ENCODE data around the gene PSKH1. TPM values are rescaled to one million over a fixed set of nuclear protein-coding genes. Genes with fewer than 3 reads are reported as not detected.

Gene PSKH1
- polyA plus RNA-seq, 1 donor from 2014 or later, result 3.8 TPM

GRCh38 chr16:67923414-67924116 lies 30.5 kb downstream of the PSKH1 start:
- H3K9me3 ChIP-seq (ENCODE audit: low read length), result no peaks in the 10 kb centered on the region
- no peaks in the 10 kb centered on the region for H3F3A ChIP-seq (ENCODE audit: insufficient read depth, low read length, poor library complexity, severe bottlenecking)
- H3K36me3 ChIP-seq (ENCODE audit: insufficient read depth, low read length), result no peaks in the 10 kb centered on the region
- H3K4me2 ChIP-seq (ENCODE audit: low read length), result no peak overlapping the region
- H2AFZ ChIP-seq (ENCODE audit: low read depth, low read length), result no peak overlapping the region
- H3K79me2 ChIP-seq (replicated peaks; ENCODE audit: insufficient read depth, low read length), result no peaks in the 10 kb centered on the region
- no peaks in the 10 kb centered on the region for H3K9me2 ChIP-seq (ENCODE audit: insufficient read depth, low read length)
- no peak for TF ChIP-seq EZH2 (IDR thresholded peaks at IDR 0.05; ENCODE audit: borderline replicate concordance, insufficient read depth, low read length, poor library complexity, severe bottlenecking)
- TF ChIP-seq POLR2AphosphoS5 (IDR thresholded peaks at IDR 0.05), result no peak
- TF ChIP-seq CTCF (IDR thresholded peaks at IDR 0.05; ENCODE audit: poor library complexity, severe bottlenecking), result no peak
- no peak for TF ChIP-seq TAF1 (IDR thresholded peaks at IDR 0.05; ENCODE audit: low read depth)
- TF ChIP-seq SMC3 (conservative IDR thresholded peaks at IDR 0.05; ENCODE audit: poor library complexity), result no peak
- TF ChIP-seq REST (IDR thresholded peaks at IDR 0.05; ENCODE audit: borderline replicate concordance), result no peak
- TF ChIP-seq EP300 (conservative IDR thresholded peaks at IDR 0.05; ENCODE audit: poor library complexity, severe bottlenecking), result no peak
- no peak for TF ChIP-seq MXI1 (conservative IDR thresholded peaks at IDR 0.05; ENCODE audit: poor library complexity, severe bottlenecking)
- TF ChIP-seq RAD21 (conservative IDR thresholded peaks at IDR 0.05), result no peak
- H4K20me1 ChIP-seq (ENCODE audit: insufficient read depth), result no peaks in the 10 kb centered on the region
- no peak overlapping the region for H3K4me3 ChIP-seq (ENCODE audit: low read length)
- H3K9ac ChIP-seq (ENCODE audit: low read length), result no peak overlapping the region
- H3K27me3 ChIP-seq (ENCODE audit: insufficient read depth, low read depth, low read length), result no peaks in the 10 kb centered on the region
- no peak overlapping the region for H3K27ac ChIP-seq (ENCODE audit: low read length)

GRCh38 chr16:67924140-67924906 lies 31.3 kb downstream of the PSKH1 start:
- TF ChIP-seq RAD21 (conservative IDR thresholded peaks at IDR 0.05), result no peak
- TF ChIP-seq SMC3 (conservative IDR thresholded peaks at IDR 0.05; ENCODE audit: poor library complexity), result no peak
- TF ChIP-seq TAF1 (IDR thresholded peaks at IDR 0.05; ENCODE audit: low read depth), result no peak
- no peak for TF ChIP-seq MXI1 (conservative IDR thresholded peaks at IDR 0.05; ENCODE audit: poor library complexity, severe bottlenecking)
- no peak for TF ChIP-seq POLR2AphosphoS5 (IDR thresholded peaks at IDR 0.05)
- no peak for TF ChIP-seq EP300 (conservative IDR thresholded peaks at IDR 0.05; ENCODE audit: poor library complexity, severe bottlenecking)
- no peak for TF ChIP-seq EZH2 (IDR thresholded peaks at IDR 0.05; ENCODE audit: borderline replicate concordance, insufficient read depth, low read length, poor library complexity, severe bottlenecking)
- no peak for TF ChIP-seq REST (IDR thresholded peaks at IDR 0.05; ENCODE audit: borderline replicate concordance)
- TF ChIP-seq CTCF (IDR thresholded peaks at IDR 0.05; ENCODE audit: poor library complexity, severe bottlenecking), result no peak
- Histone ChIP-seq H3K9me3 (ENCODE audit: low read length) (no peaks in the 10 kb centered on the region), H3F3A (ENCODE audit: insufficient read depth, low read length, poor library complexity, severe bottlenecking) (no peaks in the 10 kb centered on the region), H3K36me3 (ENCODE audit: insufficient read depth, low read length) (no peaks in the 10 kb centered on the region), H4K20me1 (ENCODE audit: insufficient read depth) (no peaks in the 10 kb centered on the region), H3K27me3 (ENCODE audit: insufficient read depth, low read depth, low read length) (no peaks in the 10 kb centered on the region), H2AFZ (ENCODE audit: low read depth, low read length) (no peak overlapping the region), H3K9ac (ENCODE audit: low read length) (no peak overlapping the region), H3K27ac (ENCODE audit: low read length) (no peak overlapping the region), H3K4me3 (ENCODE audit: low read length) (no peak overlapping the region), H3K4me2 (ENCODE audit: low read length) (no peak overlapping the region), H3K79me2 (replicated peaks; ENCODE audit: insufficient read depth, low read length) (no peaks in the 10 kb centered on the region), H3K9me2 (ENCODE audit: insufficient read depth, low read length) (no peaks in the 10 kb centered on the region)
